Stimulated activated CD8-positive, alpha-beta memory T cell treated with anti-CD3 and anti-CD28 coated beads, Interleukin-12 subunit alpha, Interleukin-12 subunit beta, amount 100 ng/mL, for 24 hours (primary cell): Measurements from ENCODE around the gene UQCC5.

Source experiments
- DNase-seq: peaks from one replicate; pipeline ENCODE4 v3.0.0-alpha.2; 2020; ENCODE audit errors: extremely low read depth

The UQCC5 gene

GRCh38 chr3:52503788-52504424 lies 32.5 kb upstream of the UQCC5 start:
- DNase-seq, result no peak

GRCh38 chr3:52504977-52505376 lies 31.4 kb upstream of the UQCC5 start:
- DNase-seq, result no peak

GRCh38 chr3:52506266-52506966 lies 30.0 kb upstream of the UQCC5 start:
- no peak for DNase-seq

- DNase-seq, result no peak
Measured at GRCh38 chr3:52507359-52507758, 29.0 kb upstream of the UQCC5 start.

- DNase-seq, result no peak
Measured at GRCh38 chr3:52509753-52510328, 26.6 kb upstream of the UQCC5 start.

GRCh38 chr3:52511509-52511908 lies 24.9 kb upstream of the UQCC5 start:
- DNase-seq, result no peak

GRCh38 chr3:52512105-52512504 lies 24.3 kb upstream of the UQCC5 start:
- no peak for DNase-seq

GRCh38 chr3:52512727-52513126 lies 23.7 kb upstream of the UQCC5 start:
- no peak for DNase-seq

GRCh38 chr3:52513281-52513680 lies 23.1 kb upstream of the UQCC5 start:
- DNase-seq, result no peak

GRCh38 chr3:52514576-52514975 lies 21.8 kb upstream of the UQCC5 start:
- DNase-seq, result no peak

- no peak for DNase-seq
Measured at GRCh38 chr3:52515192-52515591, 21.2 kb upstream of the UQCC5 start.

- DNase-seq, result no peak
Measured at GRCh38 chr3:52516509-52517195, 19.8 kb upstream of the UQCC5 start.

- DNase-seq, result no peak
Measured at GRCh38 chr3:52517796-52518722, 18.3 kb upstream of the UQCC5 start.

- no peak for DNase-seq
Measured at GRCh38 chr3:52518723-52519444, 17.5 kb upstream of the UQCC5 start.

GRCh38 chr3:52519445-52520140 lies 16.8 kb upstream of the UQCC5 start:
- DNase-seq, result no peak

- DNase-seq, result no peak
Measured at GRCh38 chr3:52520141-52520667, 16.2 kb upstream of the UQCC5 start.

- DNase-seq, result no peak
Measured at GRCh38 chr3:52520716-52521487, 15.5 kb upstream of the UQCC5 start.

- no peak for DNase-seq
Measured at GRCh38 chr3:52521488-52521824, 14.9 kb upstream of the UQCC5 start.

- DNase-seq, result no peak
Measured at GRCh38 chr3:52521881-52522650, 14.3 kb upstream of the UQCC5 start.
